OCI-LY1 (cell line): Measurements from ENCODE around the gene EZH2.

Source experiments
- H2AFZ ChIP-seq: fragments of 200-600 bp; sonication (generic), shearing (Covaris generic); 2 replicates; pipeline ENCODE4 v1.6.0; 2014; ENCODE audit warnings: antibody characterized with exemption, mild to moderate bottlenecking, low read length
- H3F3A ChIP-seq: fragments of 200-600 bp; sonication (generic), shearing (Covaris generic); 2 replicates; pipeline ENCODE4 v1.6.0; 2014; ENCODE audit warnings: mild to moderate bottlenecking, antibody characterized with exemption, low read length, moderate library complexity; ENCODE audit not compliant: insufficient read depth
- H3K27ac ChIP-seq: fragments of 200-600 bp; sonication (generic); 2 replicates; pipeline ENCODE4 v1.5.1; 2014; ENCODE audit warnings: low read length, mixed run types, mild to moderate bottlenecking, low read depth; ENCODE audit not compliant: poor library complexity, severe bottlenecking
- H3K27me3 ChIP-seq: fragments of 200-600 bp; sonication (generic); 2 replicates; pipeline ENCODE4 v1.6.0; 2014; ENCODE audit warnings: antibody characterized with exemption, mild to moderate bottlenecking, low read length, moderate library complexity; ENCODE audit not compliant: insufficient read depth
- H3K36me3 ChIP-seq: fragments of 200-600 bp; sonication (generic); 2 replicates; pipeline ENCODE4 v1.6.1; 2014; ENCODE audit warnings: mild to moderate bottlenecking, antibody characterized with exemption, low read length, moderate library complexity, mixed read lengths; ENCODE audit not compliant: insufficient read depth
- H3K4me1 ChIP-seq: fragments of 200-600 bp; sonication (generic); 2 replicates; pipeline ENCODE4 v1.5.1; 2014; ENCODE audit warnings: mild to moderate bottlenecking, low read length, moderate library complexity; ENCODE audit not compliant: insufficient read depth, severe bottlenecking
- H3K4me2 ChIP-seq: fragments of 200-600 bp; sonication (generic), shearing (Covaris generic); 2 replicates; pipeline ENCODE4 v1.6.1; 2014; ENCODE audit warnings: low read length
- H3K4me3 ChIP-seq: fragments of 200-600 bp; sonication (generic); 2 replicates; pipeline ENCODE4 v1.5.1; 2014; ENCODE audit warnings: low read length, low read depth, mild to moderate bottlenecking, mixed read lengths; ENCODE audit not compliant: poor library complexity, severe bottlenecking
- H3K79me2 ChIP-seq: fragments of 200-600 bp; shearing (Covaris generic); 2 replicates; pipeline ENCODE4 v1.6.1; 2016; ENCODE audit warnings: mixed run types, low read length, mixed read lengths; ENCODE audit not compliant: insufficient read depth
- H3K9ac ChIP-seq: fragments of 200-600 bp; sonication (generic), shearing (Covaris generic); 2 replicates; pipeline ENCODE4 v1.6.1; 2014; ENCODE audit warnings: mild to moderate bottlenecking, low read length, mixed read lengths
- H3K9me2 ChIP-seq: fragments of 200-600 bp; sonication (generic), shearing (Covaris generic); 2 replicates; pipeline ENCODE4 v1.6.1; 2014; ENCODE audit warnings: low read depth, mild to moderate bottlenecking, low read length, mixed read lengths
- H3K9me3 ChIP-seq: fragments of 200-600 bp; shearing (Covaris generic); 2 replicates; pipeline ENCODE4 v1.6.1; 2014; ENCODE audit warnings: low read length, mixed read lengths
- H4K20me1 ChIP-seq: fragments of 200-600 bp; sonication (generic), shearing (Covaris generic); 2 replicates; pipeline ENCODE4 v1.6.0; 2016; ENCODE audit warnings: mild to moderate bottlenecking, low read length; ENCODE audit not compliant: insufficient read depth
- CTCF ChIP-seq: fragments of 200-600 bp; sonication (generic), shearing (Covaris generic); IDR thresholded peaks from 2 replicates; pipeline ENCODE4 v1.5.1; 2017; ENCODE audit warnings: mild to moderate bottlenecking, antibody characterized with exemption, low read length, moderate library complexity, mixed read lengths
- EZH2 ChIP-seq: fragments of 200-600 bp; sonication (generic), shearing (Covaris generic); IDR thresholded peaks from 2 replicates; pipeline ENCODE4 v1.8.0; 2017; ENCODE audit warnings: borderline replicate concordance, mixed run types, mild to moderate bottlenecking, antibody characterized with exemption, low read length, moderate library complexity, mixed read lengths

The EZH2 gene

GRCh38 chr7:148884299-148885022, 370 bp upstream of the EZH2 start:
- H3K27ac ChIP-seq, result peak overlapping the region; percentile 76
- H3K36me3 ChIP-seq, result peaks cover 5% of the 10 kb centered on the region
- peak overlapping the region; percentile 99 for H3K9ac ChIP-seq
- peaks cover 27% of the 10 kb centered on the region for H3K4me1 ChIP-seq
- no peaks in the 10 kb centered on the region for H3K9me3 ChIP-seq
- H4K20me1 ChIP-seq, result peaks cover 8% of the 10 kb centered on the region; the same call in 1 of the 2 replicates
- no peak overlapping the region for H2AFZ ChIP-seq
- H3F3A ChIP-seq, result peaks cover 5% of the 10 kb centered on the region; the same call in 1 of the 2 replicates
- TF ChIP-seq EZH2 (no peak), CTCF (no peak)
- H3K9me2 ChIP-seq, result no peaks in the 10 kb centered on the region
- H3K4me3 ChIP-seq, result peak overlapping the region; percentile 83
- H3K79me2 ChIP-seq, result peaks cover 42% of the 10 kb centered on the region
- peak overlapping the region; percentile 76 for H3K4me2 ChIP-seq
- H3K27me3 ChIP-seq, result no peaks in the 10 kb centered on the region

DNA sequence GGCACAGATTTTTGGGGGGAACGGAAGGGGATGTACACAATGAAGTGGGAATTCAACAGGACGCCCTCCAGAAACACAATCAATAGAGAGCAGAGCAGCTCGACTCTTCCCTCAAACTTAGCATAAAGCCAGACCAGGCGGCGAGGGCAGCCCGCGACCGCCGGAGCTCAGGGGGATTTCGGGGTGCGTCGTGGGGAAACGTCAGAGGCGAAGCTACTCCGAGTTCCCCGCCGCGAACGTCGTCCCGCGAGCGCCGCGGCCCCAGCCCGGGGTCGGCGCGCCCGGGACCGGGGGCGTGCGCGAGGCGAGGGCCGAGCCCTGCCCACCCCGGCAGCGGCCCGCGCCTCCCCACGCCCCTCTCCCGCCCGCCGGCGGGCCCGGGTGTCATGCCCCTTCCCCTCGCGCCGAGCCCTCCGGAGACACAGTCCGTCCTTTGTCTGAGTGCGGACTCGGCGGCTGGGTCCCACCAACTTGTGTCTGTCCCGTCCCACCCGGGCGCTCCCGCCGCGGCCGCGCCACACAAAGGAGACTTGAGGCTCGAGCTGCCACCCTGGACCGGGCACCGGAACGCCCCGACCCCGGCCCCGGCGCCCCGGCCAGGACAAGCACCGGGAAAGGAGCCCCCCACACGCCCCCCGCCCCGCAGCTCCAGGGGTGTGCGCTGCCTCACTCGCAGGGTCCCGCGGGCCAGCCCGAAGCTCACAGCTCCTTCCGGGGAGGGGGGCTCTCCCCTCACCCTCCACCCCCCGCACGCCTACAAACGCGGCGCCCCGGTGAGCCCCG, 634 bp downstream of the EZH2 start:
- Histone ChIP-seq H3K36me3 (peaks cover 5% of the 10 kb centered on the region), H3K9me2 (no peaks in the 10 kb centered on the region), H4K20me1 (peaks cover 8% of the 10 kb centered on the region; the same call in 1 of the 2 replicates), H3K27me3 (no peaks in the 10 kb centered on the region), H3K4me2 (peak overlapping the region; percentile 94), H3K9ac (peak overlapping the region; percentile 99), H3F3A (peaks cover 5% of the 10 kb centered on the region; the same call in 1 of the 2 replicates), H3K4me3 (peak overlapping the region; percentile 83), H3K4me1 (peaks cover 27% of the 10 kb centered on the region), H2AFZ (no peak overlapping the region), H3K27ac (peak overlapping the region; percentile 50), H3K79me2 (peaks cover 52% of the 10 kb centered on the region), H3K9me3 (no peaks in the 10 kb centered on the region)
- no peak for TF ChIP-seq EZH2

GRCh38 chr7:148882841-148883265, 1.2 kb downstream of the EZH2 start:
- H3K9me2 ChIP-seq, result no peaks in the 10 kb centered on the region
- peak overlapping the region; percentile 83 for H3K4me3 ChIP-seq
- peaks cover 8% of the 10 kb centered on the region; the same call in 1 of the 2 replicates for H4K20me1 ChIP-seq
- peaks cover 28% of the 10 kb centered on the region for H3K4me1 ChIP-seq
- H3K79me2 ChIP-seq, result peaks cover 58% of the 10 kb centered on the region
- no peak overlapping the region for H2AFZ ChIP-seq
- H3K27ac ChIP-seq, result peak overlapping the region; percentile 45
- peak overlapping the region; percentile 99 for H3K9ac ChIP-seq
- H3K9me3 ChIP-seq, result no peaks in the 10 kb centered on the region
- no peaks in the 10 kb centered on the region for H3K27me3 ChIP-seq
- peaks cover 5% of the 10 kb centered on the region; the same call in 1 of the 2 replicates for H3F3A ChIP-seq
- H3K4me2 ChIP-seq, result peak overlapping the region; percentile 94
- H3K36me3 ChIP-seq, result peaks cover 10% of the 10 kb centered on the region
- no peak for TF ChIP-seq CTCF
- TF ChIP-seq EZH2, result no peak
